Uterus (tissue), 2 donors: Measurements from ENCODE around the gene UROC1.

Source experiments
- CTCF ChIP-seq, 4 experiments: fragments of 200-600 bp in 2 of 4; fragments of 450-650 bp in 2 of 4; sonication (generic) in 2 of 4; IDR thresholded peaks; one replicate each; pipeline ENCODE4 v1.5.1; 2016 to 2019; ENCODE audit warnings: antibody characterized with exemption in 4 of 4, mild to moderate bottlenecking in 2 of 4, moderate library complexity in 1 of 4
- POLR2A ChIP-seq, 2 donors: fragments of 450-650 bp; IDR thresholded peaks; one replicate each; pipeline ENCODE4 v1.6.1; 2016; ENCODE audit warnings: antibody characterized with exemption in 2 of 2, mild to moderate bottlenecking in 1 of 2, moderate library complexity in 1 of 2

GRCh38 chr3:126480206-126480605 lies 37.4 kb downstream of the UROC1 start:
- TF ChIP-seq CTCF (IDR thresholded peaks at IDR 0.05) (no peak), POLR2A (IDR thresholded peaks at IDR 0.05) (no peak)
